Hypothalamus (tissue), 51 donors: ENCODE results near the gene TNFAIP8L1.

Experiments
- DNase-seq, 51 donors: peaks; one replicate each; lab custom pipeline; 2025; lab: John Stamatoyannopoulos, UW

The TNFAIP8L1 gene

DNA sequence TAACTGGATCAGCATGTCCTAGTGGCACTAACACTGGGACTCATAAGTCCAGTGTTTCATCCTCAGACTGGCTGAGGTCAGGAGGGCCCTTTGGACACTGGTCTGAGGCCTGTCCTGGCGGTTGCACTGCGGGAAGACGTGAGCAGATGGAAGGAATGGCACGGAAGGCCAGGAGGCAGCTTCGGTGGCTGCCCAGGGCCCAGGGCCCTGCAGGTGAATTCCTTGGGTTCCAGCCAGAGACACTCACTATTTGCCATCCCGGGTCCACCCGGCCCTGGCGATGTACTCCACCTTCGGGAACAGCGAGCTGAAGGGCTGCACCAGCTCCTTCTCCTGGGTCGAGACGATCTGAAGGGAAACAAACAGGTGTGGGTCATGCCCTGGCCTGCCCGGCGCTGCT lies 58.0 kb downstream of the TNFAIP8L1 start:
- DNase-seq: no peak

DNA sequence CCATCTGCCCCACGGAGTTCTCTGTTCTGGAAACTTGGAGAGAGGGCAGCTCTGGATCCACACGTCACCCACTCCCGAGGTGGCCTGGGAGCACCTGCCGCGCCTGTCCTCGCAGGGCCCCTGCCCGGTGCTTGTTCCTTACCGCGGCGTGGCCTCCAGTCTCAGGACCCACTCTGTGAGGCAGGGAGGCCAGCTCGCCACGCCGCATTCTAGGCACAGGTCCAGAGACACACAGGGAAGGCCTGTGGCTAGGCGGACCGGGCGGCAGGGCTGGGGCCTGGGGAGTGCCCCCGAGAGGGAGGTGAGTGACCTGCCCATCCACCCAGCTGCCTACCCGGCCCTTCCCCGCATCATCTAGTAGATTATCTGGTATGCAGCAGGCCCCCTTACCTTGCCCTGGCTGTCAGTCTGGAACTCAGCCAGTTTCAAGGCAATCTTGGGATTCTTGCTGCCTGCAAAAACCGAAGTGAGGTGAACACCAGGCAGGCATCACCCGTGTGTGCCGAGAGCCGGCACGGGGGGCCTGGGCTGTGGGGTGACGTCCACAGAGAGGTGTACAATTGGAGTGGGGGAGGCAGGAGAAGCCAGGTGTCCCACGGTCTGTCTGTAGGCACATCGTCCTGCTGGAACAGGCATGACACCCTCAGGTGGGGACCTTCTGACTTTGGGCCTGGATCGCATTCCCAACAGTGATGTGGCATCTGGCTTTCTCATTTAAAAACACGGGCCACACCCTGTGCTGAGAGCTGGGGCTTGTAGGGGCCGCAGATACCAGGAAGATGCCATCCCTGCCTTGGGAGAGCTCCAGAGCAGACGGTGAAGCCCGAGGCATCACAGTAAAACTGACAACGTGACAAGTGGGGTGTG lies 60.7 kb downstream of the TNFAIP8L1 start:
- DNase-seq: no peak

- no peak for DNase-seq
Measured at GRCh38 chr19:4700693-4700970, 61.3 kb downstream of the TNFAIP8L1 start.

DNA sequence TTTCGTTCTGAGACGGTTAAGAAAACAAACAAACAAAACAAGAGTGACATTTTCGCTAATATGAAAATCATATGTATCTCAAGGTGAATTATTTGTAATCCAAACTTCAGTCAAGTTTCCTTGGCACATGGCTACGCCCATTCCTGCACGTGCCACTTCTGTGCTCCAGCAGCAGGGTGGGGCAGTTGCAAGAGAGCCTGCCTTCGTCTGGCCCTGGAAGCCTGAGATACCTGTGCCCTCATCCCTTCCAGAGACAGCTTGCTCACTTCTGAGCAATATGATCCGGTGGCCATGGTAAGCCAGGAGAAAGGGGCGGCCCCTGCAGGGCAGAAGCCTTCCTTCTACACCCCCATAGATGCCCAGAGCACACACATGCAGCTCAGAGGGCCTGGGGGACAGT lies 62.2 kb downstream of the TNFAIP8L1 start:
- DNase-seq: no peak

GRCh38 chr19:4702764-4703163 lies 63.4 kb downstream of the TNFAIP8L1 start:
- no peak for DNase-seq

DNA sequence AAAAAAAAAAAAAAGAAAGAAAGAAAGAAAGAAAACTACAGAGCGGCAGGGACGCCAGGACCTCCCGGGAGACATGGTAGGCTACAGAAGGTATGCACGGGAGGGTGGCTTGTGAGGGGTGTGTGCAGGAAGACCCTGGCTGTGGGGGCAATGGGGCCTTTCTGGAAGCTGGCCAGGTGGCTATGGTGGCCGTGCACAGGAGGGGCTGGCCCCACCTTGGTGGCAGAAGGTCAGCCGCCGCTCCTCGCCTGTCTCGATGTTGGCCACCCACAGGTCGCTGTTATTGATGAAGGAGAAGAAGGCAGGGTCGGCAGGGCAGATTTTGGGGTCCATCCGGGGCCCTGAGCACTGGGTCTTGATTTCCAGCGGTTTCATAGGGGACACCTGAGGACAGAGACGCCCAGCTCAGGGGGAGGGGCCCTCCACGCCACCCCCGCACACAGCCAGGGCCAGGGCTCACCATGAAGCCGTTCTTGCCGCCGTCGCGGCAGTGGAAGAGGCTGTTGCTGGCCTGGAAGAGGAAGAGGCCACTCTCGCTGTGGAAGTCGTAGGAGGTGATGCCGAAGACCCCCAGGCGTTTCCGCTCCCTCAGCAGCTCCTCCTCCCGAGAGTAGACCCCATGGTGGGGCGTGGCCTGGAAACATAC lies 64.5 kb downstream of the TNFAIP8L1 start:
- DNase-seq: no peak

DNA sequence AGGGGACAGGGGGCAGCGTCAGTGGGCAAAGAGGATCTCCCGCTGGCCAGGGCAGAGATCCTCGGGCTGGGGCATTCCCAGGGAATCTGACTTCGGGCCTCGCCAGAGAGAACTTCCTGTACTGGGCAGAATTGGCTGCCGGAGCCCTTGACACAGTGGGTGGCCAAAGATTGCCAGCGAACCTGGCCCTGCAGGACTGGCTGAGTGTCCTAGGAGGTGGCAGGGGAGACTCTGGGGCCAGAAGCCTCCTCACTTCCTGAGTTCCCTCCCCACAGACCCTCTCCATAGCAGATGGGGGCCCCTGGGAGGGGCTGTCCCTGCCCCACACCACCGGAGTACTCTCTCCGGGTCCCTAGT lies 65.0 kb downstream of the TNFAIP8L1 start:
- no peak for DNase-seq
